PC-9 (cell line): Measurements from ENCODE around the gene SMCO2.

Source experiments
- CTCF ChIP-seq: fragments of 200-600 bp; sonication (generic); conservative IDR thresholded peaks from 2 replicates; pipeline ENCODE4 v1.6.1; 2017; ENCODE audit warnings: mixed run types, antibody characterized with exemption, mild to moderate bottlenecking, moderate library complexity
- EZH2 ChIP-seq: fragments of 200-600 bp; sonication (generic); IDR thresholded peaks from 2 replicates; pipeline ENCODE4 v1.8.0; 2017; ENCODE audit warnings: antibody characterized with exemption, low read depth

GRCh38 chr12:27464220-27464554 lies 17.7 kb downstream of the SMCO2 start:
- no peak for TF ChIP-seq CTCF
- no peak for TF ChIP-seq EZH2
